GM23338 (cell line): ENCODE measurements around the gene PDCD2L. TPM values are rescaled to one million over a fixed set of nuclear protein-coding genes. Genes with fewer than 3 reads are reported as not detected.

Experiments
- ATAC-seq: fragments of 200-7000 bp; cut with Tn5 transposase; 3 replicates; pipeline ENCODE4 v1.9.1; 2020
- DNase-seq: peaks from one replicate; pipeline ENCODE4 v3.0.0-alpha.2; 2015; ENCODE audit warnings: low spot score
- H2AFZ ChIP-seq: fragments of 200-600 bp; sonication (generic); 2 replicates; pipeline ENCODE4 v1.8.0; 2016; ENCODE audit warnings: antibody characterized with exemption, mild to moderate bottlenecking, moderate library complexity
- H3F3A ChIP-seq: fragments of 200-600 bp; sonication (generic); replicated peaks from 2 replicates; pipeline ENCODE4 v1.8.0; 2017; ENCODE audit warnings: antibody characterized with exemption, mixed run types, low read depth
- H3K27ac ChIP-seq: fragments of 200-600 bp; sonication (generic); 2 replicates; pipeline ENCODE4 v1.6.1; 2016; ENCODE audit warnings: low read depth
- H3K27me3 ChIP-seq: fragments of 200-600 bp; sonication (generic); 2 replicates; pipeline ENCODE4 v1.8.0; 2016; ENCODE audit warnings: mild to moderate bottlenecking, mixed run types, moderate library complexity; ENCODE audit not compliant: insufficient read depth
- H3K36me3 ChIP-seq: fragments of 200-600 bp; sonication (generic); 2 replicates; pipeline ENCODE4 v1.8.0; 2016; ENCODE audit warnings: mild to moderate bottlenecking; ENCODE audit not compliant: insufficient read depth
- H3K4me1 ChIP-seq: fragments of 200-600 bp; sonication (generic); 2 replicates; pipeline ENCODE4 v1.8.0; 2016; ENCODE audit warnings: mild to moderate bottlenecking, moderate library complexity; ENCODE audit not compliant: insufficient read depth
- H3K4me2 ChIP-seq: fragments of 200-600 bp; sonication (generic); 2 replicates; pipeline ENCODE4 v1.7.1; 2017; ENCODE audit warnings: mixed run types
- H3K4me3 ChIP-seq: fragments of 200-600 bp; sonication (generic); 2 replicates; pipeline ENCODE4 v1.6.1; 2016; ENCODE audit warnings: mixed run types
- H3K79me2 ChIP-seq: fragments of 200-600 bp; sonication (generic); replicated peaks from 2 replicates; pipeline ENCODE4 v1.8.0; 2017; ENCODE audit warnings: mild to moderate bottlenecking; ENCODE audit not compliant: insufficient read depth
- H3K9me2 ChIP-seq: fragments of 200-600 bp; sonication (generic); 2 replicates; pipeline ENCODE4 v1.8.0; 2017; ENCODE audit not compliant: insufficient read depth
- H4K20me1 ChIP-seq: fragments of 200-600 bp; sonication (generic); replicated peaks from 2 replicates; pipeline ENCODE4 v1.8.0; 2017; ENCODE audit warnings: mild to moderate bottlenecking; ENCODE audit not compliant: insufficient read depth
- H3K27ac Mint-ChIP-seq: 2 replicates; pipeline ENCODE4 v1.8.0; 2020; ENCODE audit warnings: inconsistent platforms, mild to moderate bottlenecking, moderate library complexity, mixed read lengths
- H3K27me3 Mint-ChIP-seq: 3 replicates; pipeline ENCODE4 v1.8.0; 2022; ENCODE audit warnings: low read depth, mild to moderate bottlenecking, moderate library complexity, mixed read lengths, inconsistent platforms; ENCODE audit not compliant: insufficient read depth, poor library complexity
- H3K36me3 Mint-ChIP-seq: 3 replicates; pipeline ENCODE4 v1.8.0; 2021; ENCODE audit warnings: low read depth, mild to moderate bottlenecking, inconsistent platforms, moderate library complexity, mixed read lengths
- H3K4me1 Mint-ChIP-seq: 3 replicates; pipeline ENCODE4 v1.8.0; 2020; ENCODE audit warnings: mild to moderate bottlenecking, inconsistent platforms, mixed read lengths
- H3K4me3 Mint-ChIP-seq: 3 replicates; pipeline ENCODE4 v1.8.0; 2021; ENCODE audit warnings: moderate library complexity, mild to moderate bottlenecking, inconsistent platforms, mixed read lengths
- H3K9me3 Mint-ChIP-seq: 3 replicates; pipeline ENCODE4 v1.8.0; 2020; ENCODE audit warnings: moderate library complexity, mild to moderate bottlenecking, inconsistent platforms, mixed read lengths
- CTCF ChIP-seq, 2 experiments: fragments of 200-600 bp in 1 of 2; sonication (generic) in 1 of 2; conservative IDR thresholded peaks; 2 replicates each; pipeline versions ENCODE4 v1.5.1 to v1.6.1; 2016 to 2017; ENCODE audit warnings: antibody characterized with exemption in 2 of 2, low read depth in 2 of 2, mild to moderate bottlenecking in 2 of 2, moderate library complexity in 1 of 2
- ETS1 ChIP-seq: IDR thresholded peaks from 2 replicates; pipeline ENCODE4 v1.6.1; 2016; ENCODE audit warnings: antibody characterized with exemption
- EZH2 ChIP-seq: fragments of 200-600 bp; sonication (generic); IDR thresholded peaks from one replicate; pipeline ENCODE4 v1.8.0; 2017; ENCODE audit warnings: antibody characterized with exemption, mild to moderate bottlenecking, low read depth; ENCODE audit not compliant: unreplicated experiment
- JUNB ChIP-seq: IDR thresholded peaks from one replicate; pipeline ENCODE4 v1.6.1; 2016; ENCODE audit warnings: antibody characterized with exemption; ENCODE audit not compliant: unreplicated experiment
- NANOG ChIP-seq: IDR thresholded peaks from 2 replicates; pipeline ENCODE4 v1.6.1; 2016; ENCODE audit warnings: antibody characterized with exemption, borderline replicate concordance
- POLR2AphosphoS5 ChIP-seq: IDR thresholded peaks from 2 replicates; pipeline ENCODE4 v1.6.1; 2016; ENCODE audit warnings: antibody characterized with exemption, low read depth
- STAT1 ChIP-seq: IDR thresholded peaks from one replicate; pipeline ENCODE4 v1.6.1; 2016; ENCODE audit warnings: antibody characterized with exemption; ENCODE audit not compliant: unreplicated experiment
- ZNF462 ChIP-seq: fragments of 250-450 bp; sonication (Bioruptor Pico); IDR thresholded peaks from 2 replicates; pipeline ENCODE4 v1.5.0; 2020; ENCODE audit warnings: mild to moderate bottlenecking, moderate library complexity
- polyA plus RNA-seq: library from polyadenylated mRNA; unstranded; fragments of >200 nt; fragmentation: Nextera tagmentation; extraction: Ambion mirVana; gene quantifications from 2 replicates; pipeline ENCODE4 v1.2.1, GENCODE V29; 2016
- total RNA-seq: library from RNA; depleted of rRNA; stranded (reverse); fragments of >200 nt; shearing (Covaris generic); gene quantifications from 2 replicates; pipeline ENCODE4 v1.2.3, GENCODE V29; 2014

Gene PDCD2L
- total and polyA plus RNA-seq, 2 experiments from 2014 or later, result 61.3 to 67.2 TPM

- H3K27ac ChIP-seq, result no peak overlapping the region
- no peaks in the 10 kb centered on the region for H3K27me3 ChIP-seq
- H4K20me1 ChIP-seq, result peaks cover 22% of the 10 kb centered on the region
- H3K4me3 ChIP-seq, result peak overlapping the region; percentile 96
- H3K4me1 Mint-ChIP-seq, result peaks cover 28% of the 10 kb centered on the region
- peak overlapping the region; percentile 96 for H3K4me3 Mint-ChIP-seq
- ATAC-seq, result no peak
- peaks cover 33% of the 10 kb centered on the region for H3K27me3 Mint-ChIP-seq
- H3K36me3 ChIP-seq, result peaks cover 25% of the 10 kb centered on the region
- DNase-seq, result no peak
- peaks cover 29% of the 10 kb centered on the region for H3K79me2 ChIP-seq
- H3K4me2 ChIP-seq, result peak overlapping the region; percentile 98
- TF ChIP-seq STAT1 (no peak), ETS1 (no peak), EZH2 (no peak)
- peak overlapping the region; percentile 40; the same call in 1 of the 2 replicates for H3K27ac Mint-ChIP-seq
- no peaks in the 10 kb centered on the region for H3K9me2 ChIP-seq
- H2AFZ ChIP-seq, result peak overlapping the region; percentile 99
- peaks cover 20% of the 10 kb centered on the region for H3F3A ChIP-seq
- H3K36me3 Mint-ChIP-seq, result peaks cover 41% of the 10 kb centered on the region
- H3K4me1 ChIP-seq, result peaks cover 13% of the 10 kb centered on the region
- H3K9me3 Mint-ChIP-seq, result no peaks in the 10 kb centered on the region; the same call in 2 of the 3 replicates
Observed at GRCh38 chr19:34364462-34364829, 39.8 kb upstream of the PDCD2L start.

- Histone ChIP-seq H3F3A (peaks cover 15% of the 10 kb centered on the region), H3K27me3 (no peaks in the 10 kb centered on the region), H3K4me1 (peaks cover 10% of the 10 kb centered on the region), H3K27ac (no peak within 1 kb of the TSS), H3K79me2 (peaks cover 32% of the 10 kb centered on the region), H3K9me2 (no peaks in the 10 kb centered on the region), H3K4me2 (peak within 1 kb of the TSS; percentile 98), H4K20me1 (peaks cover 22% of the 10 kb centered on the region), H3K36me3 (peaks cover 28% of the 10 kb centered on the region), H2AFZ (peak within 1 kb of the TSS; percentile 99), H3K4me3 (peak within 1 kb of the TSS; percentile 96)
- Mint-ChIP-seq H3K27ac (peak within 1 kb of the TSS; percentile 40; the same call in 1 of the 2 replicates), H3K36me3 (peaks cover 46% of the 10 kb centered on the region), H3K9me3 (no peaks in the 10 kb centered on the region), H3K4me1 (peaks cover 23% of the 10 kb centered on the region), H3K27me3 (peaks cover 28% of the 10 kb centered on the region), H3K4me3 (peak within 1 kb of the TSS; percentile 96)
- DNase-seq (peak; percentile 87), ATAC-seq (peak; percentile 86)
- TF ChIP-seq POLR2AphosphoS5, result peak; percentile 83
- TF ChIP-seq NANOG, result no peak
- TF ChIP-seq JUNB, result no peak
- no peak for TF ChIP-seq CTCF (conservative IDR thresholded peaks at IDR 0.05; ENCODE audit: low read depth in 2 of 2)
- TF ChIP-seq EZH2, result no peak
- no peak for TF ChIP-seq STAT1
- TF ChIP-seq ZNF462, result no peak
Observed at GRCh38 chr19:34364830-34365462, 39.3 kb upstream of the PDCD2L start, which contains the start of gene GPI. GPI (plus strand) TSS chr19:34365196; CDS start chr19:34365267, 71 bp downstream.
